HepG2 (cell line): ENCODE data around the gene UBE2B.
"Not testable (repeated sequence)": the region's sequence is repeated elsewhere in the genome, so short reads cannot be mapped to it uniquely, and the experiment has no call there.

Experiments used
- CCAR2 ChIP-seq: fragments of 200-400 bp; formaldehyde crosslinking; optimal IDR thresholded peaks from 2 replicates; pipeline ENCODE3; 2018; ENCODE audit warnings: low read depth, mild to moderate bottlenecking, low read length, moderate library complexity
- CTCF ChIP-seq: sonication (generic); formaldehyde crosslinking; IDR thresholded peaks from 2 replicates; pipeline ENCODE4 v1.5.0; 2020; ENCODE audit warnings: mild to moderate bottlenecking, missing genetic modification reagents, moderate library complexity
- JUND ChIP-seq: sonication (generic); formaldehyde crosslinking; IDR thresholded peaks from 2 replicates; pipeline ENCODE4 v1.8.0; 2022; ENCODE audit warnings: mild to moderate bottlenecking, missing genetic modification reagents
- SP2 ChIP-seq: sonication (generic); formaldehyde crosslinking; IDR thresholded peaks from 2 replicates; pipeline ENCODE4 v1.5.1; 2020; ENCODE audit warnings: mild to moderate bottlenecking, missing genetic modification reagents
- TBL1XR1 ChIP-seq: fragments of 150-350 bp; IDR thresholded peaks from 2 replicates; pipeline ENCODE4 v1.6.1; 2014; ENCODE audit warnings: borderline replicate concordance, low read length; ENCODE audit not compliant: partially characterized antibody
- ZNF281 ChIP-seq: sonication (generic); formaldehyde crosslinking; IDR thresholded peaks from 2 replicates; pipeline ENCODE4 v1.4.0; 2020; ENCODE audit warnings: missing genetic modification reagents, borderline replicate concordance
- ZNF740 ChIP-seq: sonication (generic); formaldehyde crosslinking; IDR thresholded peaks from 2 replicates; pipeline ENCODE4 v1.4.0; 2020; ENCODE audit warnings: missing genetic modification reagents
- TF ChIP-seq, protein P1 (sequence below), 2 experiments: sonication (generic) in 1 of 2; formaldehyde crosslinking in 1 of 2; IDR thresholded peaks; 2 replicates each; pipeline versions ENCODE4 v1.5.1 to v1.6.1; 2011 to 2020; ENCODE audit warnings: borderline replicate concordance in 1 of 2, low read depth in 1 of 2, low read length in 1 of 2, mild to moderate bottlenecking in 1 of 2, missing genetic modification reagents in 1 of 2, moderate library complexity in 1 of 2

DNA sequence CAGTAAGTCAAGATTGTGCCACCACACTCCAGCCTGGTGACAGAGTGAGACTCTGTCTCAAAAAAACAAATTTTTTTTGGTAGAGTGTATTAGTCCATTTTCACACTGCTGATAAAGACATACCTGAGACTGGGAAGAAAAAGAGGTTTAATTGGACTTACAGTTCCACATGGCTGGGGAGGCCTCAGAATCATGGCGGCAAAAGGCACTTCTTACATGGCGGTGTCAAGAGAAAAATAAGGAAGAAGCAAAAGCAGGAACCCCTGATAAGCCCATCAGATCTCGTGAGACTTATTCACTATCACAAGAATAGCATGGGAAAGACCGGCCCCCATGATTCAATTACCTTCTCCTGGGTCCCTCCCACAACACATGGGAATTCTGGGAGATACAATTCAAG, 49.7 kb downstream of the UBE2B start:
- not testable (repeated sequence) for TF ChIP-seq CTCF (CRISPR knock-in tag); SP2; TBL1XR1; ZNF740; CCAR2; ZNF281 (CRISPR knock-in tag); JUND
- TF ChIP-seq, protein P1, sequence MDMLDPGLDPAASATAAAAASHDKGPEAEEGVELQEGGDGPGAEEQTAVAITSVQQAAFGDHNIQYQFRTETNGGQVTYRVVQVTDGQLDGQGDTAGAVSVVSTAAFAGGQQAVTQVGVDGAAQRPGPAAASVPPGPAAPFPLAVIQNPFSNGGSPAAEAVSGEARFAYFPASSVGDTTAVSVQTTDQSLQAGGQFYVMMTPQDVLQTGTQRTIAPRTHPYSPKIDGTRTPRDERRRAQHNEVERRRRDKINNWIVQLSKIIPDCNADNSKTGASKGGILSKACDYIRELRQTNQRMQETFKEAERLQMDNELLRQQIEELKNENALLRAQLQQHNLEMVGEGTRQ (IDR thresholded peaks at IDR 0.05; ENCODE audit: low read depth, low read length) = not testable (repeated sequence)
- TF ChIP-seq, protein P1 (CRISPR knock-in tag; IDR thresholded peaks at IDR 0.05; ENCODE audit: borderline replicate concordance) = not testable (repeated sequence)
